Measurements from ENCODE around the gene FGF12.
"Not testable (repeated sequence)": the region's sequence is repeated elsewhere in the genome, so short reads cannot be mapped to it uniquely, and the experiment has no call there.

The FGF12 gene

GRCh38 chr3:192727032-192727847 lies at the start of gene FGF12:
Gene FGF12, minus strand, starts transcription at chr3:192727541.
- Mint-ChIP-seq H3K27ac (no peak within 1 kb of the TSS), H3K4me1 (ENCODE audit: low read depth) (peaks cover 7% of the 10 kb centered on the region), H3K27me3 (peaks cover 38% of the 10 kb centered on the region), H3K9me3 (no peaks in the 10 kb centered on the region), H3K4me3 (no peak within 1 kb of the TSS), H3K36me3 (ENCODE audit: low read depth) (no peaks in the 10 kb centered on the region)
- DNase-seq = no peak

- peaks cover 14% of the 10 kb centered on the region for H3K9me3 Mint-ChIP-seq
- DNase-seq; H3K27ac Mint-ChIP-seq; H3K27me3 Mint-ChIP-seq; H3K4me3 Mint-ChIP-seq; H3K4me1 Mint-ChIP-seq (ENCODE audit: low read depth); H3K36me3 Mint-ChIP-seq (ENCODE audit: low read depth): not testable (repeated sequence)
These were observed 47.0 kb upstream of the FGF12 start for GRCh38 chr3:192774341-192774740.

DNA sequence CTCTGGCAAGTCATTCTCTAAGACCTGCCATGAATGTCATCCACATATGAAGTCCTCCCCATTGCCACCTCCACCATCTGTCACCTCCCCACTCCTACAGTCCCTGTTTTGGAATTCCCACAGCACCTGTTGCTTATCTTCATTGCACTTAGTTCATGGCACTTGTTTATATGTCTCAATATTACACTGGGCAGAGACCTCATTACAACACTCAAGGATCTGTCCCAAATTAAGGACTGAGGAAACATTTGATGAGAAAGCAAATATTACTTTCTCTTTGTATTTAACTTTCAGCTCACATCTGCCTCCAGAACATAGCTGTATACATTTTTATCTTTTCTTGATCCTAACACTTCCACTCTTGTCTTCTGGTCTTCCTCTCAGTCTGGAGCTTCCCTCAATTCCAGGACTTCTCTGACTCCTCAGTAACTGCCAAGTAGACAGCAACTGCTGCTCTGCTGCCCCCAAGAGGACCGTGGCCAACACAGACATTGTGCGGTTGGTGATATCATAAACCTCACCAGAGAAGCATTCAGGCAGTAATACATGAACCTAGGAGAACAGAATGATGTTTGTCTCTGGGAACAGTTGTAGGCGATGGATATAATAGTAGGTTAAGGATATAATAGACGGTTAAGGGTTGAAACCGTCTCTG lies 45.0 kb upstream of the FGF12 start:
- no peaks in the 10 kb centered on the region for H3K36me3 Mint-ChIP-seq (ENCODE audit: low read depth)
- peaks cover 14% of the 10 kb centered on the region for H3K9me3 Mint-ChIP-seq
- H3K4me3 Mint-ChIP-seq = no peak overlapping the region
- peaks cover 3% of the 10 kb centered on the region for H3K27me3 Mint-ChIP-seq
- no peaks in the 10 kb centered on the region for H3K4me1 Mint-ChIP-seq (ENCODE audit: low read depth)
- DNase-seq = no peak
- no peak overlapping the region for H3K27ac Mint-ChIP-seq

- H3K27ac Mint-ChIP-seq = no peak overlapping the region
- no peaks in the 10 kb centered on the region for H3K9me3 Mint-ChIP-seq
- H3K27me3 Mint-ChIP-seq = peaks cover 4% of the 10 kb centered on the region
- no peak for DNase-seq
- H3K4me1 Mint-ChIP-seq (ENCODE audit: low read depth) = no peaks in the 10 kb centered on the region
- no peak overlapping the region for H3K4me3 Mint-ChIP-seq
- H3K36me3 Mint-ChIP-seq (ENCODE audit: low read depth) = no peaks in the 10 kb centered on the region
These were observed 31.3 kb upstream of the FGF12 start for GRCh38 chr3:192758654-192759053.

GRCh38 chr3:192751148-192751547 lies 23.8 kb upstream of the FGF12 start:
- H3K4me1 Mint-ChIP-seq (ENCODE audit: low read depth) = no peaks in the 10 kb centered on the region
- H3K27me3 Mint-ChIP-seq = peaks cover 9% of the 10 kb centered on the region
- no peaks in the 10 kb centered on the region for H3K36me3 Mint-ChIP-seq (ENCODE audit: low read depth)
- no peak for DNase-seq
- H3K4me3 Mint-ChIP-seq = no peak overlapping the region
- H3K9me3 Mint-ChIP-seq = no peaks in the 10 kb centered on the region
- no peak overlapping the region for H3K27ac Mint-ChIP-seq

- no peaks in the 10 kb centered on the region for H3K4me1 Mint-ChIP-seq (ENCODE audit: low read depth)
- no peak overlapping the region for H3K4me3 Mint-ChIP-seq
- H3K27me3 Mint-ChIP-seq = peaks cover 5% of the 10 kb centered on the region
- H3K27ac Mint-ChIP-seq = no peak overlapping the region
- no peaks in the 10 kb centered on the region for H3K9me3 Mint-ChIP-seq
- no peaks in the 10 kb centered on the region for H3K36me3 Mint-ChIP-seq (ENCODE audit: low read depth)
- no peak for DNase-seq
These were observed 22.9 kb upstream of the FGF12 start for GRCh38 chr3:192750201-192750600.

DNA sequence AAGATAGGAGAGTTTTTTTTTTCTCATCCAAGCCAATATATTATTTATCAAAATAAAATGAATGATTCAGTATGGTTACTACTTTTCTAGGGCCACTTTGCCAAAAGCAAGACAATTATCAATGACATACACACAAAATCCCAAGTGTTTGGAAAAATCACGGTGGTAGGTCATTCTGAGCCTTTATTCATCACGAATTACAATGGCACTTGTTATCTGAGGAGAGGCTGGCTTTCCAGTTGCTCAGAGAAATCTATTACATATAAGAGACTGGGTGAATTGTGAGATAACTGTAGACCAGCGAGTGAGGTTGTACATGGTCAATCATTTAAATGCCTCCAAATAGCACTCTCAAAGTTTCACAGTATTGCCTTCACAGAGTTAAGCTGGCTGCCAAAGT lies 20.4 kb upstream of the FGF12 start:
- DNase-seq = no peak
- H3K4me1 Mint-ChIP-seq (ENCODE audit: low read depth) = no peaks in the 10 kb centered on the region
- no peak overlapping the region for H3K4me3 Mint-ChIP-seq
- H3K36me3 Mint-ChIP-seq (ENCODE audit: low read depth) = no peaks in the 10 kb centered on the region
- peaks cover 5% of the 10 kb centered on the region for H3K27me3 Mint-ChIP-seq
- H3K27ac Mint-ChIP-seq = no peak overlapping the region
- H3K9me3 Mint-ChIP-seq = no peaks in the 10 kb centered on the region

DNA sequence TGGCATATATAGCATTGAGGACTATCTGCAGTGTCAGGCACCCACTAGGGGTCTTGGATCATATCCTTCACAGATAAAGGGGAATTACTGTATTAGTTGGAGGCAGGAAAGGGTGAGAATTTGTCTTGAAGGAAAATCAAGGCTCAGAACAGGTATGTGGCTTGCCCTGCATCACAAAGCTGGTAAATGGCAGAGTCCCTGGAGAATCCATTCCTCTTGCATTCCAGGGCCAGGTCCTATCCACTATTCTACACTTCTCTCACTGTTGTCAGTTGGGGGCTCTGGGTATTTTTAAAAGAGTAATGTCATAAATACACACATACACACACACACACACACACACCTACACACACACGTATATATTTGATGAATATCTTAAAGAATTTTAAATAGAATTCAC lies 19.8 kb upstream of the FGF12 start:
- DNase-seq = no peak
- Mint-ChIP-seq H3K4me1 (ENCODE audit: low read depth) (no peaks in the 10 kb centered on the region), H3K9me3 (no peaks in the 10 kb centered on the region), H3K4me3 (no peak overlapping the region), H3K36me3 (ENCODE audit: low read depth) (no peaks in the 10 kb centered on the region), H3K27me3 (peaks cover 5% of the 10 kb centered on the region), H3K27ac (no peak overlapping the region)

DNA sequence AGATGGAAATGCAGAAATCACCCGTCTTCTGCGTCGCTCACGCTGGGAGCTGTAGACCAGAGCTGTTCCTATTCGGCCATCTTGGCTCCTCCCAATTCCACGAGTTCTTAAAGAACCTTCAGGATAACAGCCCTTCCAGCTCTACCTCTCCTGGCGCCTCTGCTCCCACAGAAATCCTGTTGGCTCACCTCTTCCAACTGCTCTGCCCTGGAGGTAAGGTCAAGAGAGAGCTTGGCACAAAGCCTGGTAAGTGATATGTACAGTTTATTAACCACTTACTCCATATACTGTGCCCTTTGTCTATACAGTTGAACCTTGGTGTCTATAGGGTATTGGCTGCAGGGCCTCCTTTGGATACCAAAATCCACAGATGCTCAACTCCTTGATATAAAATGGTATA lies 17.8 kb upstream of the FGF12 start:
- Mint-ChIP-seq H3K36me3 (ENCODE audit: low read depth) (no peaks in the 10 kb centered on the region), H3K27ac (no peak overlapping the region), H3K27me3 (peaks cover 5% of the 10 kb centered on the region), H3K4me1 (ENCODE audit: low read depth) (no peaks in the 10 kb centered on the region), H3K4me3 (no peak overlapping the region), H3K9me3 (no peaks in the 10 kb centered on the region)
- DNase-seq = no peak

DNA sequence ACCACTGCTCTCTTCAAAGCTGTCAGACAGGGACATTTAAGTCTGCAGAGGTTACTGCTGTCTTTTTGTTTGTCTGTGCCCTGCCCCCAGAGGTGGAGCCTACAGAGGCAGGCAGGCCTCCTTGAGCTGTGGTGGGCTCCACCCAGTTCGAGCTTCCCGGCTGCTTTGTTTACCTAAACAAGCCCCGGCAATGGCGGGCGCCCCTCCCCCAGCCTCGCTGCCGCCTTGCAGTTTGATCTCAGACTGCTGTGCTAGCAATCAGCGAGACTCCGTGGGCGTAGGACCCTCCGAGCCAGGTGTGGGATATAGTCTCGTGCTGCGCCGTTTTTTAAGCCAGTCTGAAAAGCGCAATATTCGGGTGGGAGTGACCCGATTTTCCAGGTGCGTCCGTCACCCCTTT lies 17.3 kb upstream of the FGF12 start:
- DNase-seq; H3K36me3 Mint-ChIP-seq (ENCODE audit: low read depth); H3K27me3 Mint-ChIP-seq; H3K4me1 Mint-ChIP-seq (ENCODE audit: low read depth); H3K4me3 Mint-ChIP-seq; H3K27ac Mint-ChIP-seq; H3K9me3 Mint-ChIP-seq: not testable (repeated sequence)

- Mint-ChIP-seq H3K27ac (no peak overlapping the region), H3K9me3 (no peaks in the 10 kb centered on the region), H3K4me1 (ENCODE audit: low read depth) (no peaks in the 10 kb centered on the region), H3K27me3 (no peaks in the 10 kb centered on the region), H3K36me3 (ENCODE audit: low read depth) (no peaks in the 10 kb centered on the region), H3K4me3 (no peak overlapping the region)
- DNase-seq = no peak
These were observed 10.2 kb upstream of the FGF12 start for GRCh38 chr3:192737506-192737905.

GRCh38 chr3:192731233-192731632 lies 3.9 kb upstream of the FGF12 start:
- peaks cover 7% of the 10 kb centered on the region for H3K4me1 Mint-ChIP-seq (ENCODE audit: low read depth)
- H3K9me3 Mint-ChIP-seq = no peaks in the 10 kb centered on the region
- no peak overlapping the region for H3K27ac Mint-ChIP-seq
- H3K4me3 Mint-ChIP-seq = no peak overlapping the region
- no peaks in the 10 kb centered on the region for H3K36me3 Mint-ChIP-seq (ENCODE audit: low read depth)
- H3K27me3 Mint-ChIP-seq = peaks cover 23% of the 10 kb centered on the region
- DNase-seq = no peak

GRCh38 chr3:192726385-192726784 lies 956 bp downstream of the FGF12 start:
- H3K36me3 Mint-ChIP-seq (ENCODE audit: low read depth) = no peaks in the 10 kb centered on the region
- no peak overlapping the region for H3K4me3 Mint-ChIP-seq
- H3K27me3 Mint-ChIP-seq = peaks cover 38% of the 10 kb centered on the region
- peaks cover 7% of the 10 kb centered on the region for H3K4me1 Mint-ChIP-seq (ENCODE audit: low read depth)
- no peaks in the 10 kb centered on the region for H3K9me3 Mint-ChIP-seq
- no peak for DNase-seq
- H3K27ac Mint-ChIP-seq = no peak overlapping the region

- Mint-ChIP-seq H3K9me3 (no peaks in the 10 kb centered on the region), H3K27ac (no peak overlapping the region), H3K4me3 (no peak overlapping the region), H3K4me1 (ENCODE audit: low read depth) (no peaks in the 10 kb centered on the region), H3K36me3 (ENCODE audit: low read depth) (no peaks in the 10 kb centered on the region), H3K27me3 (peaks cover 10% of the 10 kb centered on the region)
- DNase-seq = no peak
These were observed 7.4 kb downstream of the FGF12 start for GRCh38 chr3:192719964-192720363.

DNA sequence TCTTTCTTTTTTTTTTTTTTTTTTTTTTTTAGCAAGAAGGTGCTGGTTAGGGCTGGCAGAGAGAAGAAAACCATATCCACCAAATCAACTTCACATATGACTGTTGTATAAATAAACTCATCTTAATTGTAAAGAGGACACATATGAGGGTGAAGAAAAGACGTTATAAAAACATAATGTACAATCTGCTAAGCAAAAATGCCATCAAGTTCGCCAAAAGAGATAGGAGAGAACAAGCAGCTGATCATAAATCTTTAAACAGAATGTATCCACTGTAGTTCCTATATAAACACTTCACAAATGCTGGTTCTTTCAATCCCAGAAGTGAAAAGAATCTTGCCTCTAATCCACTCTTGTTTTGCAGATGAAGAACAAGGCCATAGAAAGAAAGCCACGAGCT lies 9.2 kb downstream of the FGF12 start:
- no peak overlapping the region for H3K4me3 Mint-ChIP-seq
- H3K4me1 Mint-ChIP-seq (ENCODE audit: low read depth) = no peaks in the 10 kb centered on the region
- H3K27ac Mint-ChIP-seq = no peak overlapping the region
- no peaks in the 10 kb centered on the region for H3K36me3 Mint-ChIP-seq (ENCODE audit: low read depth)
- peaks cover 6% of the 10 kb centered on the region for H3K27me3 Mint-ChIP-seq
- no peaks in the 10 kb centered on the region for H3K9me3 Mint-ChIP-seq
- no peak for DNase-seq
